GM21786 (cell line): ENCODE measurements around the gene IQSEC1.

ENCODE experiments used
- ATAC-seq: cut with Tn5 transposase; IDR thresholded peaks from one replicate; pipeline ENCODE4 v1.9.1; 2021; ENCODE audit not compliant: unreplicated experiment

IQSEC1 gene

GRCh38 chr3:13050446-13050845 lies 22.8 kb downstream of the IQSEC1 start:
- ATAC-seq: no peak

GRCh38 chr3:13049400-13049799 lies 23.8 kb downstream of the IQSEC1 start:
- no peak for ATAC-seq

- no peak for ATAC-seq
Measured at GRCh38 chr3:13047296-13048165, 25.7 kb downstream of the IQSEC1 start.

GRCh38 chr3:13046569-13047274 lies 26.5 kb downstream of the IQSEC1 start:
- ATAC-seq: peak; percentile 17

GRCh38 chr3:13045904-13046568 lies 27.2 kb downstream of the IQSEC1 start:
- ATAC-seq: peak; percentile 84

GRCh38 chr3:13045241-13045903 lies 27.9 kb downstream of the IQSEC1 start:
- ATAC-seq: no peak

GRCh38 chr3:13044496-13045240 lies 28.6 kb downstream of the IQSEC1 start:
- no peak for ATAC-seq

- no peak for ATAC-seq
Measured at GRCh38 chr3:13043656-13044055, 29.6 kb downstream of the IQSEC1 start.

GRCh38 chr3:13042715-13043271 lies 30.4 kb downstream of the IQSEC1 start:
- ATAC-seq: no peak

GRCh38 chr3:13042127-13042701 lies 31.0 kb downstream of the IQSEC1 start:
- ATAC-seq: no peak

GRCh38 chr3:13041113-13041776 lies 32.0 kb downstream of the IQSEC1 start:
- ATAC-seq: no peak

GRCh38 chr3:13040361-13041074 lies 32.7 kb downstream of the IQSEC1 start:
- peak; percentile 98 for ATAC-seq

- ATAC-seq: no peak
Measured at GRCh38 chr3:13039213-13039896, 33.9 kb downstream of the IQSEC1 start.

- ATAC-seq: no peak
Measured at GRCh38 chr3:13037458-13038117, 35.6 kb downstream of the IQSEC1 start.

- ATAC-seq: no peak
Measured at GRCh38 chr3:13034861-13035260, 38.4 kb downstream of the IQSEC1 start.

- no peak for ATAC-seq
Measured at GRCh38 chr3:13034109-13034800, 39.0 kb downstream of the IQSEC1 start.

- no peak for ATAC-seq
Measured at GRCh38 chr3:13032206-13032605, 41.0 kb downstream of the IQSEC1 start.
